ENCODE measurements around the gene ANKRD52.
"Not testable (repeated sequence)": the region's sequence is repeated elsewhere in the genome, so short reads cannot be mapped to it uniquely, and the experiment has no call there.

ANKRD52 gene

DNA sequence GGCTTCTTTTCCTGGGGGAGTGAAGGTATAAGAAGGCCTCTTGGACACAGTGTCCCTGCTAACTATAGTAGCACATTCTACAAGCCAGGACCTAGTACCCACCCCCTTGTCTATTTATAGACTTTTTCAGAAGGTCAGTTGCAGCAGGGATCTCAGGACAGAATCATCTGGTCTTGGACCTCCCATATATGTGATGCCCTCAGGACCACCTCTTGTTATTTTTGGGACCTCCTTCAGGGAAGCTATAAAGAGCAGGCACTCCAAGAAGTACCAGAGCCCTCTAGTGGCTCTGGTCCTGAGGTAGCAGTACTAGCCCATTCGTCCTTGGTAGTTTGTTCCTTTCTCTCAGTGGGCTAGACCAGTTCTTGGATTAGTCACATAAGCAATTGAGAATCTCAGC lies 12.8 kb upstream of the ANKRD52 start:
- DNase-seq: peak; percentile 25

DNA sequence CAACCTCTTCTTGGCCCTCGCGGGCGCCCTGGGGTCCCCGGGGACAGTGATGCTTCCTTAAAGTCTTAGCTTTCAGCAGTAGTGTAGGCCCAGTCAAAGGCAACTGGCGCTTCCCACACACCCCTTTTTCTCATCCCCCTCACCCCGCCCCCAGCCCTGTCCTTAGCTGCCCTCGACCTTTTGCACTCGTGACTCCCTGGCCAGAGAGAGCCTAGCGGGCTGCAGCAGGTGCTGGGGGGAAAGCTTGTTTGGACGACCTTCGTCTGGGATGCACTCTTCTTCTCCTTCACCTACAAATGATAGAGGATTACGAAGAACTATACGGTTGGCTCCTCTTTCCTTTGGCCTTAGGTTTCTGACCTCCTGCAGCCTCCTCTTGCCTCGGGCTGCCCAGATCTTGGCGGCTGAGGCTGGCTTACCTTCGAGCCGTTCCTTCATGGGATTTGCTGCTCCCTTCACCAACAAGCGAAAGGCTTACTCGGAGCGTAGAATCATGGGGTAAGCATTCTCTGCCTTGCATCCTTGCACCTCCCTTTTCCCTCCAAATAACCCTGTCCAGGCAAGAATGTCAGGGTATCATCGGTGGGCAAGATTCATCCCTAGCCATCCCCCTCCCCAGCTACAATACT lies 9.4 kb upstream of the ANKRD52 start:
- no peak for DNase-seq

- DNase-seq: peak; percentile 81
Observed at GRCh38 chr12:56266693-56267442, 8.7 kb upstream of the ANKRD52 start, which contains the start of gene COQ10A. Gene COQ10A (plus strand): TSS chr12:56266942. CDS start chr12:56267119, 177 bp downstream.

GRCh38 chr12:56266068-56266692 lies 8.0 kb upstream of the ANKRD52 start:
- not testable (repeated sequence) for DNase-seq

DNA sequence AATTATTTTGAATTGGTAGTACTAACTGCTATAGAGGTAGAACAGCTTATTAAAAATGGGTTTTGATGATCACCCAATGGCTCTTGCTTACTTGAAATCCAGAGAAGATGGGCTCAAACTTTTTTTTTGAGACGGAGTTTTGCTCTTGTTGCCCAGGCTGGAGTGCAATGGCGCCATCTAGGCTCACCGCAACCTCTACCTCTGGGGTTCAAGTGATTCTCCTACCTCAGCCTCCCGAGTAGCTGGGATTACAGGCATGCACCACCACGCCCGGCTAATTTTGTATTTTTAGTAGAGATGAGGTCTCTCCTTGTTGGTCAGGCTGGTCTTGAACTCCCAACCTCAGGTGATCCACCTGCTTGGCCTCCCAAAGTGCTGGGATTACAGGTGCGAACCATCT lies 4.8 kb upstream of the ANKRD52 start:
- DNase-seq: not testable (repeated sequence)

- DNase-seq: peak; percentile 83
Observed at GRCh38 chr12:56261503-56262232, 3.5 kb upstream of the ANKRD52 start.

DNA sequence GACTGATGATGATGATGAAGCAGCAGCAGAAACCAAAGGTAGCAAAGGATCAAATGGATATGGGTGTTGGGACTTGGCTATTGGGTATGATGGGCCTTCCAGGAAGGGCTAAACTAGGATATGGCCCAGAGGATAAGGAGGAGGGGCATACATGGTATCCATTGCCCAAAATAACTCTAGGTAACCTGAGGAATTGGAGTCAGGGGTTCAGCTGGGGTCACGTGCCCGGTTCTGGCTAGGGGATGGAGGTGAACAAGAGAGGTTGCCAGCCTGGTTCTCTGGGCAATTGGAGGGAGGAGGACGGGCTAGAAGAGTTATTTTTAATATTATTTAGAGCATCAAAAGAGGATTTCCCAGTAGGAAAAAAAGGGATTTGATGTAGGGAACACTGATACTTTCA lies 2.7 kb upstream of the ANKRD52 start:
- DNase-seq: no peak

- DNase-seq: no peak
Observed at GRCh38 chr12:56260380-56260779, 2.2 kb upstream of the ANKRD52 start.

GRCh38 chr12:56258820-56259183 lies 618 bp upstream of the ANKRD52 start:
- DNase-seq: no peak

GRCh38 chr12:56257491-56258067 lies 605 bp downstream of the ANKRD52 start:
- peak; percentile 26 for DNase-seq

- no peak for DNase-seq
Observed at GRCh38 chr12:56257071-56257470, 1.1 kb downstream of the ANKRD52 start.

DNA sequence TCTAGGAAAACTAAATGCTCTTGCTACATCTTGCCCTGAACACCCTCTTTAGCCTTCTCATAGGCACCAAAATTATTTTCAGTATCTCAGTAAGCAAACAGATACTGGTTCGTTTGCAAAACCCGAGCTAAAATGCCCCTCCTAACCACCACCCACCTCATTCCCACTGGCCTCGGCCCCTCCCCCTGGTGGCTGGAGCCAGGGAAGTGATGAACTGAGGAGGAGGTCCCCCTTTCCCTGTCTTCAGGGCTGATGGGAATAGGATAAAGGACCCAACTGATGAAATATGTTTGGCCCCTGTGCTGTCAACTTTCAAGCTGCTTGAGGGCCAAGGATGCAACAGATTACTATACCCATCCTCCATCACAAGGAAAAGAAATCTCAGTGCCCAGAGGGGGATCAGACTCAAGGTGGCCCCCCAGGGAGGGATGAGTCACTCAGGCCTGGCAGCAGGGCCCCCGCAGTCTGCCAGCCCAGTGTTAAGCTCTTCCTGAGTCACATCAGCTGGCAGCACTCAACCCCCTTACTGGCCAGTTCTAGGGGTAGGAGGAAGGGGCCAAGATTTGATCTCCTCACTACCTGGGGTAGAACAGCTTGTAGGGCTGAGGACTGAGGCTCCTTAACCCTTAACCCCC lies 1.7 kb downstream of the ANKRD52 start:
- peak; percentile 35 for DNase-seq

DNA sequence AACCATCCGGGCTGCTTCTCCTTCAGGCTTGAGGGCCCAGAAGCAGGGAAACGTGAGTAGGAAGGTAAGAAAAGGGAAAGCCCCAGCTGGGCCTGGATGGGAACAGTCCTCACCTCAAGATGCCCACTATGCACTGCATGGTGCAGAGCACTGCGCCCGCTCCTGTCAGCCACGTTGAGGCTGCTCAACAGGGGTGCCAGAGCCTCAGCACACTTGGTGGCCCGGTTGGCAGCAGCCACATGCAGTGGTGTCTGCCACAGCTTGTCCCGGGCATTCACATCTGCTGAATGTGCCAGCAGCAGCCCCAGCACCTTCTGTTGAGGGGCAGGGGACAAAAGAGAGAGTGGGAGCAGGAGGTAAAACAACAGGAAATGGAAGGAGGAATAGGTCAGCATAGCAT lies 2.5 kb downstream of the ANKRD52 start:
- DNase-seq: no peak

DNA sequence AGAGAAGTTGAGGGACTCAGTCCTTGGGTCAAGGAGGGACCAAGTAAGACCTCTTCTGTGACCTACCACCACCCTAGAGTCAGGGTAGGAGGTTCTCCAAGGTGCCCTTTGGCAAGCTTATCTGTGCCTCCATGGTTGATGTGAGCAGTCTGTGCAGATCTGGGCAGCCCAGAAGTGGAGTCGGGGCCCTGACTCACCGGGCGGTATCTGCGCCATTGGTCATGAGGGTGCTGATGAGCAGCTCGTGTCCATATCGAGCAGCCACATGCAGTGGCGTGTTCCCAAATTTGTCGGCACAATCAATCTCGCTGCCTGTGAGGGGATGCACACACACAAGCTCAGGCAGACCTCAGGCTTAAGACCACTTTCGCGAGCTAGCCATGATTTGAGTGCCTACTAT lies 5.1 kb downstream of the ANKRD52 start:
- DNase-seq: no peak

DNA sequence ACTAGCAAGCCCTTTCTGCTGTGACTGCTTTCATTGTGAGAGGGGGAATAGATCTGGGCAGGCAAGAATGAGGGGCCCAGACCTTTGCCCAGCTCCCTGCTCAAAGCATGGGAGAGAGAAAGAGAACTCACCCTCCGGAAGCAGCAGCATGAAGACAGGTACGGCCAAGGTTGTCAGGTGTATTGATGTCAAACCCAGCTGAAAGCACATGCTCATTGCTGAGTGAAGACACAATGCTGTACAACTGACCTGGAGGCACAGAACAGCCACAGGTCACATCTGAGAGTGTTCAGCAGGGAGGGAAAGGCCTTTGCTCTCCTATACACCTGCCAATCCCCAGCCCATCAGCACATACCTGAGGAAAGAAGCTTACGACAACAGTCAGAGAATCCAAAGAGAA lies 5.5 kb downstream of the ANKRD52 start:
- DNase-seq: no peak

DNA sequence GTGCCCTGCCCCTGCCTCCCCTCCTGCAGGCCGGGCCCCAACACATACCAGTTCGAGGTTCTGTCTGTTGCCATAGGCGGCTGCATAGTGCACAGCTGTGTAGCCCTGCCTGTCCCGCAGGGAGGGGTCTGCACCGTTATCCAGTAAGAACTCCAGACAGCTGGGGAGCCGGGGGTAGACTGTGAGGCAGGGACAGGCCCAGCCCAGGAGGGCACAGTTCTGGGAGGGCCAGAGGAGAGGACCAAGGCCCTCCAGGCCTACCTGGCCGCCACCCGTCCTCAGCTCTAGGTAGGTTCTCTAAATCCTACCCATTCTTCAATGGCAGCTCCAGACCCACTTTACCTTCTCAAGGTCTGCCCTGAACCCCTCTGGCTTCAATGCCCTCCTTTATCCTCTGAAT lies 9.5 kb downstream of the ANKRD52 start:
- no peak for DNase-seq

DNA sequence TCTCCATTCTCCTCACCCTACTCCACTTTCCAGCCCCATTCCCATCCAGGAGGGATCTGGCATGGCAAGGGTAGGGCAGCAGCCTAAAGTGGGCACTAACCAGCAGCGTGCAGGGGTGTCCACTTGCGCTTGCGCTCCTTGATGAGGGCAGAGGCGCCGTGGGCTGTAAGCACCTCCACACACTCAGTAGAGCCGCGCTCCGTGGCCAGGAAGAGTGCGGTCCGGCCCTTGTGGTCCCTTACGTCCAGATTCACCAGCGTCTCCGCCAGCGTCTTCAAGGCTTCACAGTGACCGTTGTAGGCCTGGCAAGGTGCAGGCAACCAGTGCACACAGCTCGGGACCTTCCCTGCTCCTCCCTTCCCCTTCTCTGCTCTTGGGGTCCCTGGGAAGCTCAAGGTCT lies 10.3 kb downstream of the ANKRD52 start:
- no peak for DNase-seq

DNA sequence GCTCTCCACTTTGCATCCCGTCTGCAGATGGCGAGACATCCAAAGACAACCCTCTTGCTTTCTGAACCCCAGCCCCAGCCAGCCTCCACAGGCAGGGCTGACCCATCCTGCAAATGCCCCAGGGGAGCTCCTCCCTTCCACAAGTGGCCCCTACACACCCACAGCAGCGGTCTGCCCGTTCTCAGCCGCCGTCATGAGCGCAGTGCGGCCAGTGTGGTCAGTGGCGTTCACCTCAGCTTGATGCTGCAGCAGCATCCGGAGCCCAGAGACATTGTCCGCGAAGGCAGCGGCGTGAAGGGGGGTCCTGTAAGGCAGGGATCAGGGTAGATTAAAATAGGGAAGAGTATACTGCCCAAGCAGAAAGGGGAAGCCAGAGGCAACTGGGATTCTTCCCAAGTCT lies 13.7 kb downstream of the ANKRD52 start:
- no peak for DNase-seq

GRCh38 chr12:56243731-56244181 lies 14.4 kb downstream of the ANKRD52 start:
- no peak for DNase-seq

- DNase-seq: no peak
Observed at GRCh38 chr12:56242986-56243385, 15.2 kb downstream of the ANKRD52 start.

DNA sequence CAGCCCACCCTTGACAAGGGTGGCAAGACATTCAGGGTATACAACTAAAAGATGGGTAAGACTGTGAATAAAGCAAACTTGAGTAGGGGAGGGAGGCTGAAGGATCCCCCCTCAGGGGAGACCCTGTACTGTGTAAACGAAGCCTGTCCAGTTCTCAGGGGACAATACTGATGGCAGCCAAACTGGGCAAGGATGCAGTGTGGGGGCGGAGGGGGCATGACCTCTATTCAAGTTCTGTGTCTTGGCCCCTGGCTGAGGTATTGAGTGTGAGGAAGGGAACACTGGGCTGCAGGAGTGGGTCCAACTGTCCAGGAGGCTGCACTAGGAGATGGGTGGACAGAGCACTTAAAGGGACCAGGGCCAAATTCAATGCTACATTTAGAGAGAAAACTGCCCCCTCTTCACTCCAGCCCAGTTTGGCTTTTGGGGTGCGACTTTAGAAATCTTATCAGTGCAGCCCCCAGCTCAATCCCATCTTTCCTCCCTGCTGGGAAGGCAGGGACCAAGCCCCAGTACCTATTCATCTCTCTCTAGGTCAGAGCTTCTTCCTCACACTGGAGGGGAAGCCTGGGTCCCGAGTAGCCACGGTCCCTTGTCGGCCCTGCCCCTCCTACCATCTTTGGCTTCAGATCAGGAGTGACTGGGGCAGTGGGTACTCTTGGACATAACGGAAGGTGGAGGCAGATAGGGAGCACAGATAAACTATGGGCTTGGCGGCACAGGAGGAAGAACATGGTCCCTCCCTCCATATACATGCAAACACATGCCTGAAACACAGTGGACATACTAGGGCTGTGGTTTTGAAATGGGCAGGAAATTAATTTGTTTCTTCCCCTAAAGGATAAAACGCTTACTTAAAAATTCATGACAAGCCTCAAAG lies 16.5 kb downstream of the ANKRD52 start:
- DNase-seq: no peak

DNA sequence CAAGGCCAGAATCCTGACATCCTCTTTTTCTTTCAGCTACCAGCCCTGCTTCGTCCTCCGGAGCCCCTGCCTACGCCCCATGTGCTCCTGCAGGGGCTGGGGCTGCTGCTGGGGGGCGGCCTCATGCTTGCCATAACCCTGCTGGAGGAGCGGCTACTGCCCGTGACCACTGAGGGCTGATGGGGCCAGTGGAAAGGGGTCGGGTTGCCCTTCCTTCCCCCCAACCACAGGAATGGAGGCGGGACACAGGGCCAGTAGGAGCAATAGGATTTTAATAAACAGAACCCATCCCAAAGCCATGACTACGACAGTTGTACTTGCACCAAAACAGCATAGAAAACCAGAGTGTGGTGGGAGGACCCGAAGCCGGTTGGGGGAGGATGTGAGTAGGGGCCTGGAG lies 20.6 kb downstream of the ANKRD52 start:
- DNase-seq: no peak
